Loucy (cell line): ENCODE data around the gene ZNF385D.

ENCODE experiments used
- H2AFZ ChIP-seq: fragments of 200-600 bp; sonication (generic); 2 replicates; pipeline ENCODE4 v1.6.0; 2016; ENCODE audit warnings: antibody characterized with exemption, mild to moderate bottlenecking, low read length, moderate library complexity
- H3F3A ChIP-seq: fragments of 200-600 bp; 2 replicates; pipeline ENCODE4 v1.6.0; 2016; ENCODE audit warnings: antibody characterized with exemption, low read depth, mild to moderate bottlenecking
- H3K27me3 ChIP-seq: fragments of 200-600 bp; sonication (generic); 2 replicates; pipeline ENCODE4 v1.6.1; 2014; ENCODE audit warnings: low read length, mild to moderate bottlenecking; ENCODE audit not compliant: insufficient read depth, poor library complexity, severe bottlenecking
- H3K36me3 ChIP-seq: fragments of 200-600 bp; sonication (generic); 2 replicates; pipeline ENCODE4 v1.6.1; 2016; ENCODE audit warnings: low read length; ENCODE audit not compliant: insufficient read depth
- H3K4me1 ChIP-seq: fragments of 200-600 bp; sonication (generic); 2 replicates; pipeline ENCODE4 v1.5.1; 2014; ENCODE audit warnings: low read length, mild to moderate bottlenecking; ENCODE audit not compliant: insufficient read depth, poor library complexity, severe bottlenecking
- H3K4me2 ChIP-seq: fragments of 200-600 bp; sonication (generic); 2 replicates; pipeline ENCODE4 v1.6.0; 2014; ENCODE audit warnings: antibody characterized with exemption, low read length, low read depth, mild to moderate bottlenecking; ENCODE audit not compliant: poor library complexity, severe bottlenecking
- H3K4me3 ChIP-seq: fragments of 200-600 bp; sonication (generic); 2 replicates; pipeline ENCODE4 v1.5.1; 2014; ENCODE audit warnings: low read length, mild to moderate bottlenecking, mixed read lengths; ENCODE audit not compliant: poor library complexity, severe bottlenecking
- H3K79me2 ChIP-seq: fragments of 200-600 bp; sonication (generic); 2 replicates; pipeline ENCODE4 v1.6.1; 2014; ENCODE audit warnings: low read length; ENCODE audit not compliant: insufficient read depth
- H3K9ac ChIP-seq: fragments of 200-600 bp; sonication (generic); 2 replicates; pipeline ENCODE4 v1.6.0; 2014; ENCODE audit warnings: mild to moderate bottlenecking, low read depth, low read length, moderate library complexity; ENCODE audit not compliant: poor library complexity, severe bottlenecking
- H3K9me2 ChIP-seq: fragments of 200-600 bp; sonication (generic); replicated peaks from 2 replicates; pipeline ENCODE4 v1.6.1; 2016; ENCODE audit warnings: low read depth, low read length, mixed read lengths
- H3K9me3 ChIP-seq: fragments of 200-600 bp; sonication (generic); 2 replicates; pipeline ENCODE4 v1.6.1; 2014; ENCODE audit warnings: mild to moderate bottlenecking, antibody characterized with exemption, low read length, low read depth; ENCODE audit not compliant: insufficient read depth
- H4K20me1 ChIP-seq: fragments of 200-600 bp; sonication (generic); 2 replicates; pipeline ENCODE4 v1.6.0; 2014; ENCODE audit warnings: antibody characterized with exemption, low read length, mild to moderate bottlenecking; ENCODE audit not compliant: insufficient read depth, poor library complexity, severe bottlenecking
- EZH2phosphoT487 ChIP-seq: fragments of 200-600 bp; IDR thresholded peaks from 2 replicates; pipeline ENCODE4 v1.6.1; 2018; ENCODE audit warnings: antibody characterized with exemption, mild to moderate bottlenecking, moderate library complexity, borderline replicate concordance
- TF ChIP-seq, protein P1 (sequence below): fragments of 200-600 bp; sonication (generic); conservative IDR thresholded peaks from 2 replicates; pipeline ENCODE4 v1.5.1; 2014; ENCODE audit warnings: mild to moderate bottlenecking, antibody characterized with exemption, low read length

The ZNF385D gene

DNA sequence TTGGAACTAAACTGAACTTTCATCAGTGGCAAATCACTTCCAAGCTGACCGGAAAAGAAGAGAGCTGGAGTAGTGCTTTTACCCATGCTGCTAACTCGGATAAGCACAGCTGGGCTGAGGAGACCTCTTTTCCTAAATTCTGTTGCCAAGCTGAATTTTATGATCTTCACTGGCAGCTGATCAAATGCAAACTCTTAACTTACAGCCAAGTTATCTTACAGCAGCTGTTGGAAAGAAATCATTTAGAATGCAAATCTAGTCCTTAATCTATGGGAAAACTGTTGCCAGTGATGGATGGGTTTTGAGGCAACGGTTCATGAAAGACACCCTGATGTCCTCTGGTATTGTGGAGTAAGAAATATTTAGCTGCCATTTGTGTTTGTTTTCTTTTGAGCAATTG is 216.5 kb downstream of the ZNF385D start:
- H3K4me1 ChIP-seq, result no peaks in the 10 kb centered on the region
- TF ChIP-seq, protein P1, sequence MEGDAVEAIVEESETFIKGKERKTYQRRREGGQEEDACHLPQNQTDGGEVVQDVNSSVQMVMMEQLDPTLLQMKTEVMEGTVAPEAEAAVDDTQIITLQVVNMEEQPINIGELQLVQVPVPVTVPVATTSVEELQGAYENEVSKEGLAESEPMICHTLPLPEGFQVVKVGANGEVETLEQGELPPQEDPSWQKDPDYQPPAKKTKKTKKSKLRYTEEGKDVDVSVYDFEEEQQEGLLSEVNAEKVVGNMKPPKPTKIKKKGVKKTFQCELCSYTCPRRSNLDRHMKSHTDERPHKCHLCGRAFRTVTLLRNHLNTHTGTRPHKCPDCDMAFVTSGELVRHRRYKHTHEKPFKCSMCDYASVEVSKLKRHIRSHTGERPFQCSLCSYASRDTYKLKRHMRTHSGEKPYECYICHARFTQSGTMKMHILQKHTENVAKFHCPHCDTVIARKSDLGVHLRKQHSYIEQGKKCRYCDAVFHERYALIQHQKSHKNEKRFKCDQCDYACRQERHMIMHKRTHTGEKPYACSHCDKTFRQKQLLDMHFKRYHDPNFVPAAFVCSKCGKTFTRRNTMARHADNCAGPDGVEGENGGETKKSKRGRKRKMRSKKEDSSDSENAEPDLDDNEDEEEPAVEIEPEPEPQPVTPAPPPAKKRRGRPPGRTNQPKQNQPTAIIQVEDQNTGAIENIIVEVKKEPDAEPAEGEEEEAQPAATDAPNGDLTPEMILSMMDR, result no peak
- TF ChIP-seq EZH2phosphoT487, result no peak
- no peaks in the 10 kb centered on the region for H3F3A ChIP-seq

DNA sequence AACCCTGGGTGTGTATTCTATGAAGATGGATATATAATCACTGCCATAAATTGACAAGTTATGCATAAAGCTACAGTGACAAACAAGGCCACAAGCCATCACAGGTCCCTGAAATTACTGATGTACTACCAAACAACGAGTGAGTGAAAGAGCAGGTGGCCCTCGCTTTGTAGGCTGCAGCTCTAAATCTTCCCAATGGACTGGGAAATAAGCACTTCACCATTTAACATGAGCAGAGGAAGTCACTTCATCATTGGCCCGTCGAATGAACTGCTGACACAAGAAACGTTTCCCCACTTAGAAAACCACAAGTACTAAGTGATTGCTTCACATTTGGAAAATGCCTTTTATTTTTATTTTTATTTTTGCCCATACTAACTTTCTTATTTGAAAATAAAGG is 218.0 kb downstream of the ZNF385D start:
- H3K36me3 ChIP-seq, result no peaks in the 10 kb centered on the region
- H3K9ac ChIP-seq, result no peak overlapping the region
- H3K4me1 ChIP-seq, result no peaks in the 10 kb centered on the region
- no peak overlapping the region for H3K4me3 ChIP-seq
- no peaks in the 10 kb centered on the region for H4K20me1 ChIP-seq
- H3K4me2 ChIP-seq, result no peak overlapping the region
- H3K9me2 ChIP-seq, result no peaks in the 10 kb centered on the region
- H2AFZ ChIP-seq, result no peak overlapping the region
- H3F3A ChIP-seq, result no peaks in the 10 kb centered on the region
- H3K79me2 ChIP-seq, result no peaks in the 10 kb centered on the region
- TF ChIP-seq, protein P1, result no peak
- no peak for TF ChIP-seq EZH2phosphoT487
- H3K27me3 ChIP-seq, result no peaks in the 10 kb centered on the region
- no peaks in the 10 kb centered on the region for H3K9me3 ChIP-seq

More for the DNA sequence above, 216.5 kb downstream of the ZNF385D start:
- H3K4me2 ChIP-seq, result no peak overlapping the region
- H3K79me2 ChIP-seq, result no peaks in the 10 kb centered on the region
- no peak overlapping the region for H3K9ac ChIP-seq
- no peak overlapping the region for H3K4me3 ChIP-seq
- H3K9me2 ChIP-seq, result no peaks in the 10 kb centered on the region
- H3K36me3 ChIP-seq, result no peaks in the 10 kb centered on the region
- H3K27me3 ChIP-seq, result no peaks in the 10 kb centered on the region
- no peak overlapping the region for H2AFZ ChIP-seq
- no peaks in the 10 kb centered on the region for H3K9me3 ChIP-seq
- H4K20me1 ChIP-seq, result no peaks in the 10 kb centered on the region

DNA sequence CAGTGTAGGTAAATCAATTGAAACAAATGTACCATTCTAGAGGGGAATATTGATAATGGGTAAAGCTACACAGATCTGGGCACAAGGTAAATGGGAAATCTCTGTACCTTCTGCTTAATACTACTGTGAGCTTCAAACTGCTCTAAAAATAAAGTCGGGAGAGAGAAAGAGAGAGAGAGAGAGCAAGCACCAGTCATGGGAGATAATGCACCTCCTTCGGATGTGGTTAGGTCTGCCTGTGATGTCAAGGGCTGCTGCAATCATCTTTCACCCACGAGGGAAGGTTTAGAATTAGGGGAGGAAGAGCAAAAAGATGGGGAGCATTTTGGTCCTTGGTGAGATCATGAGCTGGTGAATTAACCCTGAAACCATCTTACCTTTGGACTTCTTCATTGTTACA is 219.1 kb downstream of the ZNF385D start:
- Histone ChIP-seq H2AFZ (no peak overlapping the region), H3K4me2 (no peak overlapping the region), H3K9ac (no peak overlapping the region), H4K20me1 (no peaks in the 10 kb centered on the region), H3K4me3 (no peak overlapping the region), H3K9me2 (no peaks in the 10 kb centered on the region), H3F3A (no peaks in the 10 kb centered on the region), H3K79me2 (no peaks in the 10 kb centered on the region), H3K4me1 (no peaks in the 10 kb centered on the region), H3K27me3 (no peaks in the 10 kb centered on the region), H3K36me3 (no peaks in the 10 kb centered on the region), H3K9me3 (no peaks in the 10 kb centered on the region)
- TF ChIP-seq, protein P1, result no peak
- TF ChIP-seq EZH2phosphoT487, result no peak
